HepG2 (cell line): ENCODE measurements around the gene MRPL27. TPM values are rescaled to one million over a fixed set of nuclear protein-coding genes. Genes with fewer than 3 reads are reported as not detected.

Source experiments
- FOXP1 ChIP-seq, 2 experiments: fragments of 450-650 bp in 1 of 2; IDR thresholded peaks; 2 replicates each; pipeline ENCODE4 v1.6.1; 2017 to 2018; ENCODE audit warnings: antibody characterized with exemption in 1 of 2
- HDAC2 ChIP-seq: sonication (generic); formaldehyde crosslinking; IDR thresholded peaks from 2 replicates; pipeline ENCODE4 v1.4.0; 2020; ENCODE audit warnings: missing genetic modification reagents
- HMGA1 ChIP-seq: sonication (generic); formaldehyde crosslinking; conservative IDR thresholded peaks from 2 replicates; pipeline ENCODE4 v1.4.0; 2020; ENCODE audit warnings: missing genetic modification reagents
- HNRNPL ChIP-seq: fragments of 200-400 bp; formaldehyde crosslinking; IDR thresholded peaks from 2 replicates; pipeline ENCODE4 v1.6.1; 2017; ENCODE audit warnings: mild to moderate bottlenecking, low read depth, low read length
- KDM4B ChIP-seq: sonication (generic); formaldehyde crosslinking; IDR thresholded peaks from 2 replicates; pipeline ENCODE4 v1.4.0; 2020; ENCODE audit warnings: missing genetic modification reagents
- KDM6A ChIP-seq: IDR thresholded peaks from 2 replicates; pipeline ENCODE4 v1.6.1; 2016; ENCODE audit warnings: low read depth
- KLF11 ChIP-seq: IDR thresholded peaks from 2 replicates; pipeline ENCODE4 v1.6.1; 2016; ENCODE audit warnings: missing compliant biosample characterization
- MZF1 ChIP-seq: sonication (generic); formaldehyde crosslinking; IDR thresholded peaks from 2 replicates; pipeline ENCODE4 v1.8.1; 2023; ENCODE audit warnings: mild to moderate bottlenecking, missing genetic modification reagents, borderline replicate concordance
- NRL ChIP-seq: sonication (generic); formaldehyde crosslinking; IDR thresholded peaks from 2 replicates; pipeline ENCODE4 v1.5.0; 2020; ENCODE audit warnings: missing genetic modification reagents, mild to moderate bottlenecking, moderate library complexity, borderline replicate concordance
- PAWR ChIP-seq: sonication (generic); formaldehyde crosslinking; IDR thresholded peaks from 2 replicates; pipeline ENCODE4 v1.4.0; 2020; ENCODE audit warnings: missing genetic modification reagents, mild to moderate bottlenecking, borderline replicate concordance
- RBAK ChIP-seq: sonication (generic); formaldehyde crosslinking; IDR thresholded peaks from 2 replicates; pipeline ENCODE4 v1.5.1; 2020; ENCODE audit warnings: mild to moderate bottlenecking, missing genetic modification reagents
- SIN3A ChIP-seq: IDR thresholded peaks from 2 replicates; pipeline ENCODE4 v1.6.1; 2011; ENCODE audit warnings: low read depth, mild to moderate bottlenecking, control low read depth, low read length, borderline replicate concordance
- WIZ ChIP-seq: sonication (generic); formaldehyde crosslinking; IDR thresholded peaks from 2 replicates; pipeline ENCODE4 v1.5.1; 2020; ENCODE audit warnings: mild to moderate bottlenecking, missing genetic modification reagents
- ZNF101 ChIP-seq: sonication (generic); formaldehyde crosslinking; IDR thresholded peaks from 2 replicates; pipeline ENCODE4 v1.4.0; 2020; ENCODE audit warnings: mild to moderate bottlenecking, low read depth, missing genetic modification reagents, borderline replicate concordance
- ZNF263 ChIP-seq: sonication (generic); formaldehyde crosslinking; IDR thresholded peaks from 2 replicates; pipeline ENCODE4 v1.4.0; 2020; ENCODE audit warnings: missing genetic modification reagents
- ZNF343 ChIP-seq: sonication (generic); formaldehyde crosslinking; IDR thresholded peaks from 2 replicates; pipeline ENCODE4 v1.4.0; 2020; ENCODE audit warnings: mild to moderate bottlenecking, missing genetic modification reagents
- ZNF558 ChIP-seq: sonication (generic); formaldehyde crosslinking; IDR thresholded peaks from 2 replicates; pipeline ENCODE4 v1.9.0; 2022; ENCODE audit warnings: mild to moderate bottlenecking, missing genetic modification reagents, borderline replicate concordance
- ZNF780A ChIP-seq: sonication (generic); formaldehyde crosslinking; IDR thresholded peaks from 2 replicates; pipeline ENCODE4 v1.8.0; 2022; ENCODE audit warnings: mild to moderate bottlenecking, missing genetic modification reagents, moderate library complexity
- polyA plus RNA-seq, 8 experiments: library from polyadenylated mRNA; depleted of rRNA in 3 of 8; stranded (reverse) in 7 of 8; unstranded in 1 of 8; fragments of >200 nt; fragmentation: Illumina TruSeq in 4 of 8; extraction: Trizol in 4 of 8; gene quantifications; 2 replicates each; pipeline versions ENCODE4 v1.2.1 to v1.2.3, GENCODE V29; 2011 to 2016; ENCODE audit warnings: low read depth in 4 of 8, missing spikeins in 1 of 8, mixed read lengths in 1 of 8; ENCODE audit not compliant: insufficient read depth in 1 of 8
- total RNA-seq, 5 experiments: library from RNA; depleted of rRNA; stranded (reverse); fragments of >200 nt; fragmentation: Illumina TruSeq; extraction: Trizol; gene quantifications; 2 replicates each; pipeline ENCODE4 v1.2.3, GENCODE V29; 2016; ENCODE audit warnings: low read depth in 1 of 5
- TF ChIP-seq, protein P1 (sequence below): sonication (generic); formaldehyde crosslinking; IDR thresholded peaks from 2 replicates; pipeline ENCODE4 v1.8.1; 2023; ENCODE audit warnings: missing genetic modification reagents, inconsistent platforms, borderline replicate concordance
- TF ChIP-seq, protein P2 (sequence below): sonication (generic); formaldehyde crosslinking; IDR thresholded peaks from 2 replicates; pipeline ENCODE4 v1.4.0; 2020; ENCODE audit warnings: missing genetic modification reagents
- TF ChIP-seq, protein P3 (sequence below): sonication (generic); formaldehyde crosslinking; IDR thresholded peaks from 2 replicates; pipeline ENCODE4 v1.8.0; 2022; ENCODE audit warnings: missing genetic modification reagents, mild to moderate bottlenecking, borderline replicate concordance

The MRPL27 gene
- total and polyA plus RNA-seq, 2 of the 13 experiments (the other 11 are each of a cell fraction or from before 2014, with no cell fraction given) = 137 to 217 TPM

DNA sequence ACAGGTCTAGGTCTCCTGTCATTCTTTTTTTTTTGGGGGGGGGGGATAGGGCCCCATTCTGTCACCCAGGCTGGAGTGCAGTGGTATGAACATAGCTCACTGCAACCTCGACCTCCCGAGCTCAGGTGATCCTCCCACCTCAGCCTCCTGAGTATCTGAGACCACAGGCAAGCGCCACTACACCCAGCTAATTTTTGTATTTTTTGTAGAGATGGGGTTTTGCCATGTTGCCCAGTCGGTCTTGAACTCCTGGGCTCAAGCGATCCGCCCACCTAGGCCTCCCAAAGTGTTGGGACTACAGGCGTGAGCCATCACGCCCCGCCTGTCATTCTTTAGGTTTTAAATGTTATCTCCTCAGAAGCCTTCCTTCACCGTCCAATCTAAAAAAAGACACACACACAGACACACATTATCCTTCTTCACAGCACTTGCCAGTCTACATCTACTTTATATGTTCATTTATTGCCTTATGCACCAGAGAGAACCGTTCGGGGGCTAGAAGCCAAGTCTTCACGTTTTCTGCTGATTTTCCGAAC is 694 bp downstream of the MRPL27 start (continued):
- TF ChIP-seq ZNF263 (CRISPR knock-in tag) = no peak
- no peak for TF ChIP-seq KDM6A (CRISPR knock-in tag)
- no peak for TF ChIP-seq PAWR
- TF ChIP-seq, protein P1, sequence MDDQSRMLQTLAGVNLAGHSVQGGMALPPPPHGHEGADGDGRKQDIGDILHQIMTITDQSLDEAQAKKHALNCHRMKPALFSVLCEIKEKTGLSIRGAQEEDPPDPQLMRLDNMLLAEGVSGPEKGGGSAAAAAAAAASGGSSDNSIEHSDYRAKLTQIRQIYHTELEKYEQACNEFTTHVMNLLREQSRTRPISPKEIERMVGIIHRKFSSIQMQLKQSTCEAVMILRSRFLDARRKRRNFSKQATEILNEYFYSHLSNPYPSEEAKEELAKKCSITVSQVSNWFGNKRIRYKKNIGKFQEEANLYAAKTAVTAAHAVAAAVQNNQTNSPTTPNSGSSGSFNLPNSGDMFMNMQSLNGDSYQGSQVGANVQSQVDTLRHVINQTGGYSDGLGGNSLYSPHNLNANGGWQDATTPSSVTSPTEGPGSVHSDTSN (CRISPR knock-in tag) = no peak
- TF ChIP-seq MZF1 = no peak
- no peak for TF ChIP-seq FOXP1 (IDR thresholded peaks at IDR 0.05)
- no peak for TF ChIP-seq FOXP1 (CRISPR knock-in tag; IDR thresholded peaks at IDR 0.05)
- TF ChIP-seq ZNF343 (CRISPR knock-in tag) = no peak
- no peak for TF ChIP-seq WIZ
- no peak for TF ChIP-seq HNRNPL
- no peak for TF ChIP-seq KDM4B (CRISPR knock-in tag)
- no peak for TF ChIP-seq SIN3A
- TF ChIP-seq ZNF101 (CRISPR knock-in tag) = no peak
- no peak for TF ChIP-seq HDAC2
- no peak for TF ChIP-seq RBAK (CRISPR knock-in tag)
- no peak for TF ChIP-seq NRL (CRISPR knock-in tag)
- no peak for TF ChIP-seq ZNF780A (CRISPR knock-in tag)
- no peak for TF ChIP-seq KLF11
- TF ChIP-seq, protein P2, sequence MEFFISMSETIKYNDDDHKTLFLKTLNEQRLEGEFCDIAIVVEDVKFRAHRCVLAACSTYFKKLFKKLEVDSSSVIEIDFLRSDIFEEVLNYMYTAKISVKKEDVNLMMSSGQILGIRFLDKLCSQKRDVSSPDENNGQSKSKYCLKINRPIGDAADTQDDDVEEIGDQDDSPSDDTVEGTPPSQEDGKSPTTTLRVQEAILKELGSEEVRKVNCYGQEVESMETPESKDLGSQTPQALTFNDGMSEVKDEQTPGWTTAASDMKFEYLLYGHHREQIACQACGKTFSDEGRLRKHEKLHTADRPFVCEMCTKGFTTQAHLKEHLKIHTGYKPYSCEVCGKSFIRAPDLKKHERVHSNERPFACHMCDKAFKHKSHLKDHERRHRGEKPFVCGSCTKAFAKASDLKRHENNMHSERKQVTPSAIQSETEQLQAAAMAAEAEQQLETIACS (CRISPR knock-in tag) = no peak
- TF ChIP-seq, protein P3, sequence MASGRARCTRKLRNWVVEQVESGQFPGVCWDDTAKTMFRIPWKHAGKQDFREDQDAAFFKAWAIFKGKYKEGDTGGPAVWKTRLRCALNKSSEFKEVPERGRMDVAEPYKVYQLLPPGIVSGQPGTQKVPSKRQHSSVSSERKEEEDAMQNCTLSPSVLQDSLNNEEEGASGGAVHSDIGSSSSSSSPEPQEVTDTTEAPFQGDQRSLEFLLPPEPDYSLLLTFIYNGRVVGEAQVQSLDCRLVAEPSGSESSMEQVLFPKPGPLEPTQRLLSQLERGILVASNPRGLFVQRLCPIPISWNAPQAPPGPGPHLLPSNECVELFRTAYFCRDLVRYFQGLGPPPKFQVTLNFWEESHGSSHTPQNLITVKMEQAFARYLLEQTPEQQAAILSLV (CRISPR knock-in tag) = no peak
- no peak for TF ChIP-seq HMGA1 (CRISPR knock-in tag)
- TF ChIP-seq ZNF558 = 0 out of 2 replicates have a peak, but pooled peaks have one; percentile 4
